ENCODE data around the gene NR3C1.

GRCh38 chr5:143447983-143448382 is 44.5 kb upstream of the NR3C1 start:
- TF ChIP-seq ZFP30 (CRISPR knock-in tag; IDR thresholded peaks at IDR 0.05) (no peak), ARNTL (CRISPR knock-in tag; IDR thresholded peaks at IDR 0.05; ENCODE audit: borderline replicate concordance, low read depth) (no peak), CREB5 (CRISPR knock-in tag; IDR thresholded peaks at IDR 0.05; ENCODE audit: low read depth) (no peak), ISL1 (CRISPR knock-in tag; IDR thresholded peaks at IDR 0.05) (no peak), RARB (CRISPR knock-in tag; IDR thresholded peaks at IDR 0.05) (no peak), OSR1 (CRISPR knock-in tag; IDR thresholded peaks at IDR 0.05) (no peak), ZNF565 (CRISPR knock-in tag; conservative IDR thresholded peaks at IDR 0.05; ENCODE audit: low read depth) (no peak), ZFP3 (CRISPR knock-in tag; IDR thresholded peaks at IDR 0.05) (no peak), ZC3H10 (CRISPR knock-in tag; IDR thresholded peaks at IDR 0.05) (no peak)
- TF ChIP-seq, protein P1, sequence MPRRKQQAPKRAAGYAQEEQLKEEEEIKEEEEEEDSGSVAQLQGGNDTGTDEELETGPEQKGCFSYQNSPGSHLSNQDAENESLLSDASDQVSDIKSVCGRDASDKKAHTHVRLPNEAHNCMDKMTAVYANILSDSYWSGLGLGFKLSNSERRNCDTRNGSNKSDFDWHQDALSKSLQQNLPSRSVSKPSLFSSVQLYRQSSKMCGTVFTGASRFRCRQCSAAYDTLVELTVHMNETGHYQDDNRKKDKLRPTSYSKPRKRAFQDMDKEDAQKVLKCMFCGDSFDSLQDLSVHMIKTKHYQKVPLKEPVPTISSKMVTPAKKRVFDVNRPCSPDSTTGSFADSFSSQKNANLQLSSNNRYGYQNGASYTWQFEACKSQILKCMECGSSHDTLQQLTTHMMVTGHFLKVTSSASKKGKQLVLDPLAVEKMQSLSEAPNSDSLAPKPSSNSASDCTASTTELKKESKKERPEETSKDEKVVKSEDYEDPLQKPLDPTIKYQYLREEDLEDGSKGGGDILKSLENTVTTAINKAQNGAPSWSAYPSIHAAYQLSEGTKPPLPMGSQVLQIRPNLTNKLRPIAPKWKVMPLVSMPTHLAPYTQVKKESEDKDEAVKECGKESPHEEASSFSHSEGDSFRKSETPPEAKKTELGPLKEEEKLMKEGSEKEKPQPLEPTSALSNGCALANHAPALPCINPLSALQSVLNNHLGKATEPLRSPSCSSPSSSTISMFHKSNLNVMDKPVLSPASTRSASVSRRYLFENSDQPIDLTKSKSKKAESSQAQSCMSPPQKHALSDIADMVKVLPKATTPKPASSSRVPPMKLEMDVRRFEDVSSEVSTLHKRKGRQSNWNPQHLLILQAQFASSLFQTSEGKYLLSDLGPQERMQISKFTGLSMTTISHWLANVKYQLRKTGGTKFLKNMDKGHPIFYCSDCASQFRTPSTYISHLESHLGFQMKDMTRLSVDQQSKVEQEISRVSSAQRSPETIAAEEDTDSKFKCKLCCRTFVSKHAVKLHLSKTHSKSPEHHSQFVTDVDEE (CRISPR knock-in tag; IDR thresholded peaks at IDR 0.05), result no peak
- TF ChIP-seq, protein P2, sequence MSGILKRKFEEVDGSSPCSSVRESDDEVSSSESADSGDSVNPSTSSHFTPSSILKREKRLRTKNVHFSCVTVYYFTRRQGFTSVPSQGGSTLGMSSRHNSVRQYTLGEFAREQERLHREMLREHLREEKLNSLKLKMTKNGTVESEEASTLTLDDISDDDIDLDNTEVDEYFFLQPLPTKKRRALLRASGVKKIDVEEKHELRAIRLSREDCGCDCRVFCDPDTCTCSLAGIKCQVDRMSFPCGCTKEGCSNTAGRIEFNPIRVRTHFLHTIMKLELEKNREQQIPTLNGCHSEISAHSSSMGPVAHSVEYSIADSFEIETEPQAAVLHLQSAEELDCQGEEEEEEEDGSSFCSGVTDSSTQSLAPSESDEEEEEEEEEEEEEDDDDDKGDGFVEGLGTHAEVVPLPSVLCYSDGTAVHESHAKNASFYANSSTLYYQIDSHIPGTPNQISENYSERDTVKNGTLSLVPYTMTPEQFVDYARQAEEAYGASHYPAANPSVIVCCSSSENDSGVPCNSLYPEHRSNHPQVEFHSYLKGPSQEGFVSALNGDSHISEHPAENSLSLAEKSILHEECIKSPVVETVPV (CRISPR knock-in tag; IDR thresholded peaks at IDR 0.05), result no peak
- TF ChIP-seq, protein P3, sequence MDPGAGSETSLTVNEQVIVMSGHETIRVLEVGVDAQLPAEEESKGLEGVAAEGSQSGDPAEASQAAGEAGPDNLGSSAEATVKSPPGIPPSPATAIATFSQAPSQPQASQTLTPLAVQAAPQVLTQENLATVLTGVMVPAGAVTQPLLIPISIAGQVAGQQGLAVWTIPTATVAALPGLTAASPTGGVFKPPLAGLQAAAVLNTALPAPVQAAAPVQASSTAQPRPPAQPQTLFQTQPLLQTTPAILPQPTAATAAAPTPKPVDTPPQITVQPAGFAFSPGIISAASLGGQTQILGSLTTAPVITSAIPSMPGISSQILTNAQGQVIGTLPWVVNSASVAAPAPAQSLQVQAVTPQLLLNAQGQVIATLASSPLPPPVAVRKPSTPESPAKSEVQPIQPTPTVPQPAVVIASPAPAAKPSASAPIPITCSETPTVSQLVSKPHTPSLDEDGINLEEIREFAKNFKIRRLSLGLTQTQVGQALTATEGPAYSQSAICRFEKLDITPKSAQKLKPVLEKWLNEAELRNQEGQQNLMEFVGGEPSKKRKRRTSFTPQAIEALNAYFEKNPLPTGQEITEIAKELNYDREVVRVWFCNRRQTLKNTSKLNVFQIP (CRISPR knock-in tag; IDR thresholded peaks at IDR 0.05; ENCODE audit: borderline replicate concordance, low read depth), result no peak
- TF ChIP-seq, protein P4, sequence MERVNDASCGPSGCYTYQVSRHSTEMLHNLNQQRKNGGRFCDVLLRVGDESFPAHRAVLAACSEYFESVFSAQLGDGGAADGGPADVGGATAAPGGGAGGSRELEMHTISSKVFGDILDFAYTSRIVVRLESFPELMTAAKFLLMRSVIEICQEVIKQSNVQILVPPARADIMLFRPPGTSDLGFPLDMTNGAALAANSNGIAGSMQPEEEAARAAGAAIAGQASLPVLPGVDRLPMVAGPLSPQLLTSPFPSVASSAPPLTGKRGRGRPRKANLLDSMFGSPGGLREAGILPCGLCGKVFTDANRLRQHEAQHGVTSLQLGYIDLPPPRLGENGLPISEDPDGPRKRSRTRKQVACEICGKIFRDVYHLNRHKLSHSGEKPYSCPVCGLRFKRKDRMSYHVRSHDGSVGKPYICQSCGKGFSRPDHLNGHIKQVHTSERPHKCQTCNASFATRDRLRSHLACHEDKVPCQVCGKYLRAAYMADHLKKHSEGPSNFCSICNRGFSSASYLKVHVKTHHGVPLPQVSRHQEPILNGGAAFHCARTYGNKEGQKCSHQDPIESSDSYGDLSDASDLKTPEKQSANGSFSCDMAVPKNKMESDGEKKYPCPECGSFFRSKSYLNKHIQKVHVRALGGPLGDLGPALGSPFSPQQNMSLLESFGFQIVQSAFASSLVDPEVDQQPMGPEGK (CRISPR knock-in tag; IDR thresholded peaks at IDR 0.05; ENCODE audit: borderline replicate concordance), result no peak

Data from SK-N-SH treated with all-trans-retinoic acid at 6 μM for 48 hours (cell line).